Measurements from ENCODE around the gene CRP.
"Not testable (repeated sequence)": the region's sequence is repeated elsewhere in the genome, so short reads cannot be mapped to it uniquely, and the experiment has no call there.

CRP gene

DNA sequence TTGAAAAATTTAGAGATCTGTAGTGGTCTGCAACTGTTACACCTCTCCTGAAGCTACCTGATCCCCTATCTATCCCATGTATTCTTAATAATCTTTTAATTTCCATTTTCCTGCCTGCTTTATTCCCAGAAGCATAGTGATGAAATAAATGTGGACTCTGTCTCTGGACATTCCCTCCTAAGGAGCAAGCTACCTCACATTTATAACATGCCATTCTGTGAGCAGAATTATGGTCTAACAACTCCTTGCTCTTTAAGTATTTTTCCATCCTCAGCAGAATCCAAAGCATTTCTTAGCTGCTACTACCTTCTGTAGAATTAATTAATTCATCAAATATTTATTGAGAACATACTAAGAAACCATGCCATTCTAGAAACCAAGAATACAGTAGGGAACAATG is 15.1 kb downstream of the CRP start:
- no peak for DNase-seq

DNA sequence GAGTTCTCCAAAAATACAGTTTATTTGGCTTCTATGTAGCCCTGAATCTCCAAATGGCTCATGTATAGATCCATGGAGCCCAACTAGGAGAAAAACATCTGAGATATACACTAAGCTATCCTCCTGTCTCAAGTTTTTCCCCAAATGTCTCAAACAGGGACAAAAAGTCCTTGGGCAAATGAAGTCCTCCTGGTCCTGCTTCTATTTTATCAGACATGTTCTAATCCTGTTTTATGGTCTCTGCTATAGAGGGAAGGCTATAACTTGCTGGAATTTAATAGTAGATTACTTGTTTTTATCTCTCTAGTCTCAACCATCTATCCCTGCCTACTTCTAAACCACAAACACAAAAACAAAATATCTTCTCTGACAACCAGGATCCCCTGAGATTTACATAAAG is 26.9 kb downstream of the CRP start:
- DNase-seq: no peak

DNA sequence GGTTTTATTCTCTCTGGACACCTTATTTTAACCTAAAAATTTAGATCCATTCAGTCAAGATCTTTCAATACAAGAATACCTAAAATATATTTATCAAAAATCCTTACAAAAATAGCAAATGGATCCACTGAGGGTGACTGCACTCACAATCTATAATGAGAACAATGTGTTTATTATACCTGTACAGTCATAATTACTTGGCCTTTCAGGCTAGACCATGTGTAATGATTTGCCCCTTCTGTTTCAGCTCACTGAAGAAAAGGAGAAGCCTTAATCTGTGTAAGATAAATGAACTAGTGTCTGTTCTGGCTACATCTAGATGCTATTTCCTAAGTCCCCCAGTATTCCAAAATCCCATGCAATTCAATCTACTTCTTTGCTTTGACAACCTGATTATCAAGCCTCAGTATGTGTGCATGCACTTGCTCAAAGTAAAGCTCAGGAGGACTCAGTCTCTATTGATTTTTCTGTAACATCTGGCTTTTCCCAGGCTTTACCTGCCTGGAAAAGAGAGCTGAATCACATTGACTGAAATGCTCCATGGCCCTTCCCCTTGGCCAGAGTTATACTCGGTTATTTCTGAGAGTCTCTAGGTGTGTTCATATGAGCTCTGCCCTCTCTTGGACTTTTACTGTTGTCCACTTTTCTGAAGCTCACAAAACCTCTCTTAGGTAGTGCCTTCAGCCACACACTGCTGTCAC is 27.6 kb downstream of the CRP start:
- no peak for DNase-seq

DNA sequence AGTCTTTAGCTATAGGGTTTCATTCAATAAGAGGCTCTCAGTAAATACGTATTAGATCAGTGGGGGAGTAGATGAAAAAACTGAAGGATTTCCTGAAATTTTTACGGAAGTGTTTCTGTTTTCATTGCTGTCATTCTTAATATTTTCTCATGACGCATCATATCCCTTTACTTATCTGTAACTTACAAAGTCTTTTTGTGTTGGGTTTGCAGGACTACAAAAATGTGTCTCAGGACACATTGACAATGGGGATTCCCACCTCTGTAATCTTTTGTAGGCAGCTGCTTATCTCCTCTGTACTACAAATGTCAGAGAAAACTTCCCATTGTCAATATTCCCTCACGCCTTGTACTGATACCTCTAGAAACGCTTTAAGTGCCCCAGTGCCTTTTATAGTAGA is 35.5 kb downstream of the CRP start:
- no peak for DNase-seq

DNA sequence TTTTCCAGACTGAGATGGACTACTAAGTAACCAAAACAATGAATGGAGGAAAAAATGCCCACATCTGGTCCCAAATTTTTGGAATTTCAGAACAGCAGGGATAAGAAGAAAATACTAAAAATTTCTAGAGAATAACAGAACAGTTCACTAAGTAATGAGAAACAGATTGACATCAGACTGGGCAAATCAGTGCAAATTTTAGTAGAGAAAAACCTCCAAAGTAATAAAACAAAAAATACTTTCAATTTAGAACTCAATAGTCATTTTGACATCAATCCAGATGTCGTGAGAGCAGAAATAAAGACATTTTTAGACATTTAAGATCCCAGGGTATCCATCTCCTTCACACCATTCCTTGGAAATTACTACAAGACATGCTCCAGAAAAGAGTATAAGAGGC is 39.3 kb downstream of the CRP start:
- DNase-seq: no peak

DNA sequence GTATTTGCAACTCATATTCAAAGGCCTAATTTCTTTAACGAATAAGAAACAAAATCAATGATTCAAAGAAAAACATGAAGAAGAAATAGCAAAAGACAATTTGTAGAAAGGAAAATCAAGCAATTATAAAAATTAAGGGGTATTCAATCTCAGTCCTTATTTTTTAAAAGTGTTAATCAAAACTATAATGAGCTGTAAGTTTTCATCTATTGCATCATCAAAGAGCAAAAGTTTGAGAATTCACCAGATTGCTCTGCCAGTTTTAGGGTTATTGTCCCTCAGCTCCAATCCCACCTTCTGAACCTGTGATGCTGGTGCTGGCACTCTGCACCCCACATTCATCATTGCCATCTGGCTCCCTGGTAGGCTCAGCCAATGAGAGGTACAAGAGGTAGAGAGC is 42.0 kb downstream of the CRP start:
- DNase-seq: not testable (repeated sequence)

DNA sequence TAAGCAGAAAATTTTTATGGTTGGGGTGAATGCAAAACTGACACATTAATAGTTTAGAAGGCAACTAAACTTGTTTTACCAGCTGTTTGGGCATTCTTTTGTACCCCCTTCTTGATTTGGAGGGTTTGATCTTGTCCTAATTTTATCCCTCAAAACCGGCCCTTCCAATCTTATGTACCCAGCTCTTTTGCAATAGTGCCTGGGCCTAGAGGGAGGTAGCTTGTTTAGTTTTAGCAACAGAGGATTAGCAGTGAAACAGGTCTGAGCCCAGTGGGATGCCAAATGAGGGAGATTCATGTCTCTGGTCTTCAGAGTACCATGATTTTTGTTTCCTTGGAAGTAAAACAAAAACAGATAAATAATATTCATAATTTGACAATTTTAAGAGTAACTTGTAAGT is 45.1 kb downstream of the CRP start:
- no peak for DNase-seq

DNA sequence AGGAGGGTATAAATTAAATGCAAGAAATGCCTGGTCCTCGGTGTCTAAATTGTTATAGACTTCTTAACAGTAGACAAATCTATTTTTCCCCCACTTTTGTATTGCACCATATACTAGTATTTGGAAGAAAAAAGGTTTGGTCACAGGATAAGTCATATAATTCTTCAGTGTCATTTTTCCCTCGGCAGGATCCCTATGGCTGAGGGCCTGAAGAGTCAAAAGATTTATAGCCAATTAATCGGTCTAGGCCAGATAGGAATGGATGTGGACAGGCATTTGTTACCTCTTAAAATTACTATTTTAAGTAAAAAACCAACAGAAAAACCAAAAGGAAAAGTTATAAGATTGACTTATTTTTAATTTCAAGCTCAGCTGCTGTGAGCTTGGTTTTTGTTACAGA is 45.6 kb downstream of the CRP start:
- no peak for DNase-seq

DNA sequence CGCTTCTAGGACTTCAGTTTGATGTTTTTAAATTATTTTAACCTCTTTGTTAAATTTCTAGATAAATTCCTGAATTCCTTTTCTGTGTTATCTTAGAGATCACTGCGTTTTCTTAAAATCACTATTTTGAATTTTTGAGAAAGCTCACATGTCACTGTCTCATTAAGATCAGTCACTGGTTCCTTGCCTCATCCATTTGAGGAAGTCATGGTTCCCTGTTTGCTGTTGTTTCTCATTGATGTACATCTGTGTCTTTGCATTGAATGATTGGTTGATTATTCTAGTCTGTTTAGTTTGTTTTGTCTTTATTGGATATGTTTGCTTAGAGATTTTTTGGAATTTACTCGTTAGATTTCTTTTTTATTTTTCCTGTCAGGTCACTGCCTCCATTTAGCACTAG is 50.1 kb downstream of the CRP start:
- DNase-seq: no peak

DNA sequence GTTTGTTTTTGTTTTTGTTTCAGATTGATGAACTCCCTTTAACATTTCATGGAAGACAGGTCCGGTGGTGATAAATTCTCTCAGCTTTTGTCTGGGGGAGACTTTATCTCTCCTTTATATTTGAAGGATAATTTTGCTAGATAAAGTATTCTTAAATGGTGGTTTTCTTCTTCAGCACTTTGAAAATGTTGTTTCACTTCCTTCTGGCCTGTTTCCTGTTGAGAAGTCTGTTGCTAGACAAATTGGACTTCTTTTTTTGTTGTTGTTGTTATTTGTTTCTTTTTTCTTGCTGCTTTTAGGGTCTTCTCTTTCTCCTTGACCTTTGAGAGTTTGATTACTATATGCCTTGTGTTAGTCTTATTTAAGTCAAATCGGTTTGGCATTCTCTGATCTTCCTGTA is 50.8 kb downstream of the CRP start:
- no peak for DNase-seq
